Measurements from ENCODE around the gene SENP8. TPM values are rescaled to one million over a fixed set of nuclear protein-coding genes. Genes with fewer than 3 reads are reported as not detected.
A peak's percentile ranks its signal among the peaks of the same experiment; 100 is the strongest.

Gene SENP8
- total RNA-seq, 4 donors from 2014 or later = 1.2 to 2.2 (median 1.9) TPM

DNA sequence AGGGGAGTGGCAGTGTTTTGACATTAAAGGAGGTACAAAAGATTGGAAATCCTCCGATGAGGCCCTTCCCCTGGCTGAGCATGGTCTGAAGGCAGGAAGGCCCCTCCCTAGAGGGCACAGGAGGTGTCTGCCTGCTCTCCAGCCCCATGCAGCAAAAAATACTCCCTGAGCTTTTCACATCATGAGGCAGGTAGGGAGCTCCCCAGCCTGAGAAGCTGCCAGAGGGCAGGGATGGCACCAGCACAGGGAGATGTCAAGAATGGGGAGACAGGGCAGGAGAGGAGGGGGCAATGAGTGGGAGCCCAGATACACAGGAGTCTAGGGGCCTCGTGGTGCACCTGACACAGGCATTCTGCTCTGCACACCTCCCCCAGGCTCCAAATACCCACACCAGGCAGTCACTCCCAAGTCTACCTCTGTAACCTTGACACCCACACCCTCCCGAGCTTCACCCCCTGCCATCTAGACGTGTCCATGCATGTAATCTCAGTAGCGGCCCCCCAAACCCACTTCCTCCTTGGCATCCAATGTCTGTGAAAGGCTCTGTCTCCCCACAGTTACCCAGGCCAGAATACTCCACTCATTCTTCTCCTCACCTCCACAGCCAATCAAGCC, 56.5 kb downstream of the SENP8 start:
- Histone ChIP-seq H3K36me3 (no peaks in the 10 kb centered on the region), H3K4me3 (no peak overlapping the region), H3K9me3 (no peaks in the 10 kb centered on the region), H3K27ac (no peak overlapping the region), H3K4me1 (peaks cover 0 to 28% (median 22%) of the 10 kb centered on the region in 4 donors), H3K27me3 (no peaks in the 10 kb centered on the region)
- WGBS, 2 donors = 69 to 77% methylated on average over 5 of the region's 5 CpGs
- TF ChIP-seq CTCF (IDR thresholded peaks at IDR 0.05) (no peak), EP300 (IDR thresholded peaks at IDR 0.05) (no peak), POLR2A (IDR thresholded peaks at IDR 0.05) (no peak)
- DNase-seq (ENCODE audit: low spot score in 2 of 2) = no peak

DNA sequence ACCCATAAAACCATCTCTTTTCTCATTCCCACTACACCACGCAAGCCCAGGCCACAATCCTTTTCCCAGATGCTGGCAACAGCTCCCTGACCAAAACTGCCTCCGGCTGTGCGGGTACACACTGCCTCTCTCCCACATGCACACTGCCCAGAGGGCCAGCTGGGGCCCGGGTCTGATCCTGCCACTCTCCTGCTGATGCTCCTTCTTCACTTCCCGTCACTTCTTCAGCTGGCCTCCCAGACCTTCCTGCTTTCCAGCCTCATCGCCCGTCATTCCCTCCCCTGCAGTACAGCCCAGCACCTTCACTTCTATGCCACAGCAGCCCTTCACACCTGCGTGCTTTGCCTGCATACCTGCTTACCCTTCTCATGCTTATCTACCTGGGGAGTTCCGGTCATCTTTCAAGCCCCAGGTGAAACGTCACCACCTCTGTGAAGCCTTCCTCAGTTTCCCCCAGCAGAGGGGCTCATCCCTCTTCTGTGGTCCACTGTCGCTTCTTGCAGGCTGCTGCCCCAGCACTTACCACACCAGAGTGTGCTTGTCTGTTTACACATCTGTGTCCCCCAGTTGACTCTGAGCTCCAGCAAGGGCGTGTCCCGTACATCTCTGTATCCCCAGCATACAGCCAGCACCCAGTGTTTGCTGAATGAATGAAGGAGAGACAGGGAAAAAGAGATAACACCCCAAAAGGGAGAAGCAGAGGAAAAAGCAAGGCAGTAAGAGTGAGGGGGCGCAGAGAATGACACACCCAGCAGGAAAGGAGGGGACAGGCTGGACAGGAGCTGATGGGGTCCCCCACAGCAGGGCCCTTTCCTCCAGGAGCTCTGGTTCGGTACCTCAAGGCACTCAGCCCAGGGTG, 57.2 kb downstream of the SENP8 start:
- Histone ChIP-seq H3K4me3 (no peak overlapping the region), H3K27ac (peak overlapping the region in 2 of 4 donors; percentile 29 to 62), H3K9me3 (no peaks in the 10 kb centered on the region)

GRCh38 chr15:72176159-72176558, 58.0 kb downstream of the SENP8 start:
- TF ChIP-seq EP300 (IDR thresholded peaks at IDR 0.05) = no peak
- no peak for TF ChIP-seq CTCF (IDR thresholded peaks at IDR 0.05)
- TF ChIP-seq POLR2A (IDR thresholded peaks at IDR 0.05) = no peak
- H3K36me3 ChIP-seq = no peaks in the 10 kb centered on the region
- DNase-seq (ENCODE audit: low spot score in 2 of 2) = no peak
- H3K27me3 ChIP-seq = no peaks in the 10 kb centered on the region
- 40 to 48% methylated on average over 3 to 6 of the region's 6 CpGs for WGBS, 2 donors
- H3K4me3 ChIP-seq = no peak overlapping the region
- H3K4me1 ChIP-seq = peaks cover 0 to 41% (median 29%) of the 10 kb centered on the region in 4 donors
- H3K9me3 ChIP-seq = no peaks in the 10 kb centered on the region
- H3K27ac ChIP-seq = peak overlapping the region in 2 of 4 donors; percentile 29 to 62

More for the DNA sequence above, 57.2 kb downstream of the SENP8 start:
- Histone ChIP-seq H3K4me1 (peaks cover 0 to 34% (median 24%) of the 10 kb centered on the region in 4 donors), H3K36me3 (no peaks in the 10 kb centered on the region), H3K27me3 (no peaks in the 10 kb centered on the region)
- TF ChIP-seq CTCF (IDR thresholded peaks at IDR 0.05) (no peak), POLR2A (IDR thresholded peaks at IDR 0.05) (no peak), EP300 (IDR thresholded peaks at IDR 0.05) (no peak)
- WGBS, 2 donors = 89 to 91% methylated on average over 15 of the region's 15 CpGs
- no peak for DNase-seq (ENCODE audit: low spot score in 2 of 2)

DNA sequence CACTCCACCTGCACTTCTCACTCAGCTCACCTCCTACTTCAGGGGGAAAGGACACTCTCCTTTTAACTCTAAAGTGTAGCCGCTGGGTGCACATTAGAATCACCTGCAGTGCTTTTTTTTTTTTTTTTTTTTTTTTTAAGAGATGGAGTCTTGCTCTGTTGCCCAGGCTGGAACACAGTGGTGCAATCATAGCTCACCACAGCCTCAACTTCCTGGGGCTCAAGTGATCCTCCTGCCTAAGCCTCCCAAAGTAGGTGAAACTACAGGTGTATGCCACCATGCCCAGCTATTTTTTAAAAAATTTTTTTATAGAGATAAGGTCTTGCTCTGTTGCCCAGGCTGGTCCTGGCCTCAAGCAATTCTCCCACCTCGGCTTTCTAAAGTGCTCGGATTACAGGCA, 58.5 kb downstream of the SENP8 start:
- WGBS, 2 donors = 87 to 94% methylated on average over 3 of the region's 3 CpGs
- no peak for TF ChIP-seq CTCF (IDR thresholded peaks at IDR 0.05)
- TF ChIP-seq POLR2A (IDR thresholded peaks at IDR 0.05) = no peak
- TF ChIP-seq EP300 (IDR thresholded peaks at IDR 0.05) = no peak

More for the DNA sequence above, 58.5 kb downstream of the SENP8 start:
- Histone ChIP-seq H3K36me3 (no peaks in the 10 kb centered on the region), H3K27me3 (no peaks in the 10 kb centered on the region), H3K4me1 (peaks cover 0 to 43% (median 30%) of the 10 kb centered on the region in 4 donors), H3K27ac (peak overlapping the region in 2 of 4 donors; percentile 29 to 62), H3K9me3 (no peaks in the 10 kb centered on the region), H3K4me3 (no peak overlapping the region)
- no peak for DNase-seq (ENCODE audit: low spot score in 2 of 2)

Measured in tibial nerve (tissue), 4 donors.